H1 (cell line): Measurements from ENCODE around the gene PEX19. TPM values are rescaled to one million over a fixed set of nuclear protein-coding genes. Genes with fewer than 3 reads are reported as not detected.

Experiments used
- CTCF ChIA-PET: fragments of 300-600 bp; sonication (Branson Sonifier 250); formaldehyde crosslinking; loops from one replicate; lab custom pipeline; 2021; ENCODE audit not compliant: partially characterized antibody; lab: Charles Lee
- POLR2A ChIA-PET: fragments of 300-600 bp; sonication (Branson Sonifier 250); formaldehyde crosslinking; loops from one replicate; lab custom pipeline; 2021; ENCODE audit warnings: inconsistent platforms; ENCODE audit not compliant: partially characterized antibody; lab: Charles Lee
- DNase-seq, 2 experiments: peaks; one replicate each; pipeline versions ENCODE4 v3.0.0 to v3.0.0-alpha.2; 2010 to 2022; ENCODE audit warnings: low spot score in 2 of 2, low read depth in 1 of 2, mixed read lengths in 1 of 2
- FAIRE-seq: peaks from 2 replicates; lab custom pipeline; 2011; peaks lifted over from hg19 to GRCh38; lab: Jason Lieb, UNC
- H2AFZ ChIP-seq: 2 replicates; pipeline ENCODE4 v1.8.1; 2012; ENCODE audit warnings: low read length, inconsistent platforms
- H2AK5ac ChIP-seq: 2 replicates; pipeline ENCODE4 v1.6.1; 2013; ENCODE audit warnings: low read depth, low read length
- H2BK120ac ChIP-seq: replicated peaks from 2 replicates; pipeline ENCODE3; 2013; ENCODE audit warnings: low read depth, low read length, inconsistent platforms
- H2BK12ac ChIP-seq: 2 replicates; pipeline ENCODE4 v1.6.1; 2013; ENCODE audit warnings: low read depth, low read length
- H2BK15ac ChIP-seq: 2 replicates; pipeline ENCODE4 v1.6.1; 2013; ENCODE audit warnings: low read length
- H2BK20ac ChIP-seq: 2 replicates; pipeline ENCODE4 v1.6.1; 2013; ENCODE audit warnings: low read length
- H2BK5ac ChIP-seq: 2 replicates; pipeline ENCODE4 v1.6.1; 2013; ENCODE audit warnings: low read depth, low read length
- H3K14ac ChIP-seq: 2 replicates; pipeline ENCODE4 v1.6.1; 2013; ENCODE audit warnings: inconsistent platforms; ENCODE audit not compliant: insufficient read length
- H3K18ac ChIP-seq: 2 replicates; pipeline ENCODE4 v1.6.1; 2013; ENCODE audit warnings: low read length; ENCODE audit errors: extremely low read depth
- H3K23ac ChIP-seq: 2 replicates; pipeline ENCODE4 v1.6.1; 2013; ENCODE audit warnings: inconsistent platforms; ENCODE audit not compliant: insufficient read length
- H3K23me2 ChIP-seq: 2 replicates; pipeline ENCODE4 v1.6.1; 2013; ENCODE audit warnings: low read depth, low read length
- H3K27ac ChIP-seq: 2 replicates; pipeline ENCODE4 v1.6.1; 2011; ENCODE audit warnings: low read depth, low read length, inconsistent platforms
- H3K27me3 ChIP-seq, 4 experiments: replicated peaks in 1 of 4; 1 replicate in 1 of 4; 2 replicates in 3 of 4; pipeline versions ENCODE4 v1.6.1 to v1.8.1; 2011 to 2013; ENCODE audit warnings: low read length in 3 of 4, mild to moderate bottlenecking in 3 of 4, inconsistent platforms in 2 of 4, mixed read lengths in 2 of 4, moderate library complexity in 1 of 4; ENCODE audit not compliant: control insufficient read depth in 3 of 4, insufficient read depth in 3 of 4; ENCODE audit errors: extremely low read depth in 1 of 4
- H3K36me3 ChIP-seq, 4 experiments: 2 replicates each; pipeline versions ENCODE4 v1.6.1 to v1.8.1; 2011 to 2013; ENCODE audit warnings: mild to moderate bottlenecking in 4 of 4, low read length in 3 of 4, moderate library complexity in 2 of 4, control low read depth in 1 of 4, inconsistent platforms in 1 of 4; ENCODE audit not compliant: insufficient read depth in 4 of 4, control insufficient read depth in 2 of 4
- H3K4ac ChIP-seq: replicated peaks from 2 replicates; pipeline ENCODE3; 2013; ENCODE audit warnings: low read length, low read depth, mixed read lengths, inconsistent platforms; ENCODE audit not compliant: insufficient read length
- H3K4me1 ChIP-seq, 4 experiments: replicated peaks in 1 of 4; 1 replicate in 1 of 4; 2 replicates in 3 of 4; pipeline versions ENCODE4 v1.6.1 to v1.8.1; 2011 to 2013; ENCODE audit warnings: low read length in 3 of 4, inconsistent platforms in 2 of 4, mixed read lengths in 1 of 4; ENCODE audit not compliant: insufficient read depth in 4 of 4, control insufficient read depth in 3 of 4
- H3K4me2 ChIP-seq, 2 experiments: 2 replicates each; pipeline versions ENCODE4 v1.6.1 to v1.8.1; 2011 to 2013; ENCODE audit warnings: low read depth in 2 of 2, low read length in 2 of 2, control low read depth in 1 of 2, inconsistent platforms in 1 of 2, mild to moderate bottlenecking in 1 of 2; ENCODE audit not compliant: insufficient read depth in 1 of 2
- H3K4me3 ChIP-seq, 4 experiments: fragments of 200-600, 300-600 bp in 1 of 4; sonication (generic), shearing (Covaris generic), sonication (Bioruptor Twin) in 1 of 4; 2 replicates each; pipeline versions ENCODE4 v1.5.1 to v1.8.1; 2011 to 2016; ENCODE audit warnings: low read length in 4 of 4, low read depth in 3 of 4, control low read depth in 2 of 4, inconsistent platforms in 2 of 4, mild to moderate bottlenecking in 2 of 4, mixed read lengths in 1 of 4, moderate library complexity in 1 of 4; ENCODE audit not compliant: insufficient read depth in 2 of 4; ENCODE audit errors: extremely low read depth in 1 of 4
- H3K56ac ChIP-seq: replicated peaks from 2 replicates; pipeline ENCODE3; 2013; ENCODE audit warnings: low read depth, mild to moderate bottlenecking, mixed read lengths, low read length, inconsistent platforms; ENCODE audit not compliant: insufficient read length
- H3K79me1 ChIP-seq: 2 replicates; pipeline ENCODE4 v1.6.1; 2013; ENCODE audit warnings: low read depth, low read length, control low read depth
- H3K79me2 ChIP-seq, 2 experiments: 2 replicates each; pipeline versions ENCODE4 v1.6.1 to v1.8.1; 2012 to 2013; ENCODE audit warnings: low read length in 2 of 2, mild to moderate bottlenecking in 2 of 2, inconsistent platforms in 1 of 2; ENCODE audit not compliant: insufficient read depth in 2 of 2, control insufficient read depth in 1 of 2
- H3K9ac ChIP-seq, 4 experiments: replicated peaks in 1 of 4; 1 replicate in 1 of 4; 2 replicates in 3 of 4; pipeline versions ENCODE4 v1.6.1 to v1.8.1; 2011 to 2013; ENCODE audit warnings: low read depth in 3 of 4, low read length in 3 of 4, control low read depth in 2 of 4, mild to moderate bottlenecking in 2 of 4, moderate library complexity in 2 of 4, inconsistent platforms in 1 of 4; ENCODE audit errors: extremely low read depth in 1 of 4
- H3K9me3 ChIP-seq, 2 experiments: 2 replicates each; pipeline versions ENCODE4 v1.6.1 to v1.8.1; 2012 to 2013; ENCODE audit warnings: mild to moderate bottlenecking in 2 of 2, moderate library complexity in 2 of 2, control low read depth in 1 of 2, inconsistent platforms in 1 of 2, low read depth in 1 of 2, low read length in 1 of 2, mixed read lengths in 1 of 2; ENCODE audit not compliant: insufficient read depth in 2 of 2
- H4K20me1 ChIP-seq, 2 experiments: replicated peaks in 1 of 2; 2 replicates each; pipeline versions ENCODE3 to v1.8.1; 2011 to 2013; ENCODE audit warnings: inconsistent platforms in 2 of 2, low read length in 2 of 2, mild to moderate bottlenecking in 1 of 2; ENCODE audit not compliant: insufficient read depth in 2 of 2, control insufficient read depth in 1 of 2
- H4K5ac ChIP-seq: 2 replicates; pipeline ENCODE4 v1.6.1; 2013; ENCODE audit warnings: low read length, low read depth, mixed read lengths, inconsistent platforms; ENCODE audit not compliant: insufficient read length
- H4K8ac ChIP-seq: 2 replicates; pipeline ENCODE4 v1.8.0; 2013; ENCODE audit warnings: mild to moderate bottlenecking, moderate library complexity, low read length, inconsistent platforms; ENCODE audit not compliant: insufficient read depth; ENCODE audit errors: extremely low read depth
- H4K91ac ChIP-seq: replicated peaks from 2 replicates; pipeline ENCODE3; 2013; ENCODE audit warnings: low read length, mixed read lengths, inconsistent platforms; ENCODE audit not compliant: insufficient read length
- EGR1 ChIP-seq: IDR thresholded peaks from 2 replicates; pipeline ENCODE4 v1.6.1; 2011; ENCODE audit warnings: low read depth, low read length, borderline replicate concordance
- GTF2F1 ChIP-seq: IDR thresholded peaks from 2 replicates; pipeline ENCODE4 v1.6.1; 2012; ENCODE audit warnings: low read depth, low read length, improper control_type of control experiment, borderline replicate concordance
- SAP30 ChIP-seq: fragments of 300-600 bp; sonication (generic); IDR thresholded peaks from 2 replicates; pipeline ENCODE4 v1.7.1; 2012; ENCODE audit warnings: low read length, moderate library complexity, mild to moderate bottlenecking, inconsistent platforms; ENCODE audit not compliant: insufficient read depth, insufficient replicate concordance
- SIX5 ChIP-seq: IDR thresholded peaks from 2 replicates; pipeline ENCODE4 v1.6.1; 2011; ENCODE audit warnings: mild to moderate bottlenecking, low read depth, low read length
- SP1 ChIP-seq: IDR thresholded peaks from 2 replicates; pipeline ENCODE4 v1.6.1; 2011; ENCODE audit warnings: low read depth, low read length
- TBP ChIP-seq: IDR thresholded peaks from 2 replicates; pipeline ENCODE4 v1.6.1; 2011; ENCODE audit warnings: low read depth, low read length, improper control_type of control experiment
- WGBS, 2 experiments: shearing (Covaris generic) in 1 of 2; methylation state at CpG; one replicate each; pipeline versions ENCODE4 v1.1.6 to v1.1.7; 2013 to 2015; ENCODE audit warnings: low lambda C conversion rate in 2 of 2, mixed read lengths in 2 of 2, inconsistent platforms in 1 of 2, low coverage in 1 of 2, missing lambda C conversion rate in 1 of 2; ENCODE audit not compliant: insufficient replicate concordance in 2 of 2, insufficient coverage in 1 of 2, insufficient read length in 1 of 2; ENCODE audit errors: extremely low coverage in 1 of 2, missing lambda C conversion rate in 1 of 2; 5-methylcytosine and 5-hydroxymethylcytosine counted together
- polyA plus RNA-seq, 7 experiments: library from polyadenylated mRNA; depleted of rRNA in 3 of 7; stranded (reverse) in 5 of 7; unstranded in 2 of 7; fragments of >200 nt in 5 of 7; fragments of 200-250 nt in 2 of 7; gene quantifications; 1 replicate in 5 of 7; 2 replicates in 1 of 7; 4 replicates in 1 of 7; pipeline versions ENCODE4 v1.2.1 to v1.2.3, GENCODE V29; 2011 to 2013; ENCODE audit warnings: missing spikeins in 2 of 7, mixed read lengths in 2 of 7
- total RNA-seq: library from RNA; stranded (reverse); fragmentation: NEBNext Ultra II Directional; extraction: Animal tissue kit (Norgen Biotek cat#: 25700); gene quantifications from 2 replicates; pipeline ENCODE4 v1.2.1, GENCODE V29; 2021

PEX19 gene
- total and polyA plus RNA-seq, 2 of the 8 experiments (the other 6 are each of a cell fraction or from before 2014, with no cell fraction given) = 50.4 to 80.2 TPM

DNA sequence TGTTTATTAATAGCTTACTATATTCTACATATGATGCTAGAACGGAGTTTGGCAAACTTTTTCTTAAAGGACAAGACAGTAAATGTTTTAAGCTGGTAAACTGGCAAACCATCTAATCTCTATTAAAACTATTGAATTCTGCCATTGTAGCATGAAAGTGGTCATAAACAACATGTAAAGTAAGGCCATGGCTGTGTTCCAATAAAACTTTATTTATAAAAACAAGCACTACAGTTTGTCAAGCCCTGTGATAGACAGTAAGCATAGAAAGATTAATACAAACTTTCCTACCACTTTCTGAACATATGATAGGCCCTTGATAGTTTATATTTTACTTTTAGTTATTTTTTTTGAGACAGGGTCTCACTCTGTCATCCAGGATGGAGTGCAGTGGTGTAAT is 57.4 kb downstream of the PEX19 start:
- Histone ChIP-seq H3K79me2 (no peaks in the 10 kb centered on the region), H3K36me3 (peaks cover 22 to 86% (median 60%) of the 10 kb centered on the region in 4 experiments), H3K4me2 (no peak overlapping the region), H2BK120ac (no peak overlapping the region), H3K14ac (no peak overlapping the region), H3K4me3 (no peak overlapping the region), H4K20me1 (peaks cover 0 to 2% of the 10 kb centered on the region in 2 experiments), H3K4ac (no peak overlapping the region), H4K91ac (no peak overlapping the region), H2BK12ac (no peak overlapping the region), H2BK20ac (no peak overlapping the region), H3K4me1 (no peaks in the 10 kb centered on the region), H2BK5ac (no peak overlapping the region), H3K9me3 (no peaks in the 10 kb centered on the region), H3K23ac (no peak overlapping the region), H3K27ac (no peak overlapping the region), H4K5ac (no peak overlapping the region), H2AK5ac (no peak overlapping the region), H4K8ac (no peak overlapping the region), H2BK15ac (no peak overlapping the region), H3K18ac (no peak overlapping the region), H3K56ac (no peak overlapping the region), H2AFZ (no peak overlapping the region), H3K9ac (no peak overlapping the region), H3K27me3 (no peaks in the 10 kb centered on the region), H3K79me1 (no peaks in the 10 kb centered on the region), H3K23me2 (no peaks in the 10 kb centered on the region)
- DNase-seq = no peak
- POLR2A ChIA-PET = interaction anchor here (1.1 to 2.4 kb wide), 2 partner anchors 14 to 58 kb away, joined by 6 to 7 read pairs; no protein-coding TSS in a partner anchor
- FAIRE-seq = no peak
- WGBS, 2 experiments = 100% methylated on average over 1 of the region's 1 CpG; no CpG with 5 or more reads in 1 of the 2 experiments
- TF ChIP-seq SAP30 (no peak), EGR1 (no peak), SP1 (no peak), SIX5 (no peak), GTF2F1 (no peak), TBP (no peak)
- CTCF ChIA-PET = interaction anchor here (0.6 to 3.4 kb wide), 10 partner anchors 8 to 127 kb away, joined by 3 to 28 read pairs (median 4); no protein-coding TSS in a partner anchor
